K562 (cell line): ENCODE results near the gene GFOD1. TPM values are rescaled to one million over a fixed set of nuclear protein-coding genes. Genes with fewer than 3 reads are reported as not detected.
A peak's percentile ranks its signal among the peaks of the same experiment; 100 is the strongest.

Source experiments
- EHMT2 ChIP-seq: fragments of 450-650 bp; IDR thresholded peaks from 2 replicates; pipeline ENCODE4 v1.6.1; 2018; ENCODE audit warnings: antibody characterized with exemption
- HCFC1 ChIP-seq: IDR thresholded peaks from 2 replicates; pipeline ENCODE4 v1.6.1; 2012; ENCODE audit warnings: low read depth, low read length, improper control_type of control experiment
- L3MBTL2 ChIP-seq: fragments of 450-650 bp; IDR thresholded peaks from 2 replicates; pipeline ENCODE4 v1.6.1; 2016; ENCODE audit warnings: mild to moderate bottlenecking, moderate library complexity
- MTA3 ChIP-seq: fragments of 450-650 bp; formaldehyde crosslinking; IDR thresholded peaks from 2 replicates; pipeline ENCODE4 v1.6.1; 2017; ENCODE audit warnings: mild to moderate bottlenecking, borderline replicate concordance
- PHF8 ChIP-seq: fragments of 200-600 bp; sonication (generic); IDR thresholded peaks from 2 replicates; pipeline ENCODE4 v1.6.1; 2012; ENCODE audit warnings: mixed run types, mild to moderate bottlenecking, inconsistent platforms, low read length, moderate library complexity, borderline replicate concordance
- PML ChIP-seq: IDR thresholded peaks from 2 replicates; pipeline ENCODE4 v1.6.1; 2012; ENCODE audit warnings: low read length, inconsistent platforms
- SNIP1 ChIP-seq: fragments of 450-650 bp; IDR thresholded peaks from 2 replicates; pipeline ENCODE4 v1.7.1; 2017; ENCODE audit warnings: low read depth, mild to moderate bottlenecking
- TEAD4 ChIP-seq, 2 experiments: sonication (generic) in 1 of 2; formaldehyde crosslinking in 1 of 2; IDR thresholded peaks; 2 replicates each; pipeline versions ENCODE4 v1.6.1 to v1.8.0; 2012 to 2022; ENCODE audit warnings: borderline replicate concordance in 1 of 2, inconsistent platforms in 1 of 2, low read length in 1 of 2, mild to moderate bottlenecking in 1 of 2, missing genetic modification reagents in 1 of 2
- TSC22D4 ChIP-seq: fragments of 450-650 bp; IDR thresholded peaks from 2 replicates; pipeline ENCODE4 v1.6.1; 2016; ENCODE audit warnings: missing genetic modification characterization, missing biosample characterization, control low read depth
- ZBTB40 ChIP-seq, 2 experiments: fragments of 450-650 bp in 1 of 2; sonication (generic) in 1 of 2; formaldehyde crosslinking in 1 of 2; IDR thresholded peaks; 2 replicates each; pipeline versions ENCODE4 v1.7.1 to v1.9.0; 2016 to 2022; ENCODE audit warnings: inconsistent platforms in 1 of 2, mild to moderate bottlenecking in 1 of 2, missing genetic modification reagents in 1 of 2
- ZNF41 ChIP-seq: fragments of 250-450 bp; sonication (Bioruptor Pico); conservative IDR thresholded peaks from 2 replicates; pipeline ENCODE4 v1.4.0; 2020; ENCODE audit warnings: mild to moderate bottlenecking
- ZNF431 ChIP-seq: sonication (generic); formaldehyde crosslinking; IDR thresholded peaks from 2 replicates; pipeline ENCODE4 v1.8.0; 2022; ENCODE audit warnings: mild to moderate bottlenecking, missing genetic modification reagents
- polyA plus RNA-seq, 8 experiments: library from polyadenylated mRNA; depleted of rRNA in 4 of 8; stranded (reverse) in 5 of 8; unstranded in 3 of 8; fragments of >200 nt; fragmentation: Nextera tagmentation in 2 of 8; fragmentation: Illumina TruSeq in 1 of 8; extraction: Ambion mirVana in 2 of 8; extraction: Trizol in 1 of 8; gene quantifications; 2 replicates each; pipeline versions ENCODE4 v1.2.1 to v1.2.3, GENCODE V29; 2011 to 2014; ENCODE audit warnings: inconsistent platforms in 1 of 8, missing spikeins in 1 of 8
- total RNA-seq, 7 experiments: library from RNA; depleted of rRNA in 6 of 7; stranded (reverse); fragments of >200 nt in 6 of 7; fragmentation: Illumina TruSeq in 2 of 7; extraction: Trizol in 2 of 7; gene quantifications; 2 replicates each; pipeline versions ENCODE4 v1.2.1 to v1.2.3, GENCODE V29; 2011 to 2021; ENCODE audit warnings: low replicate concordance in 1 of 7
- TF ChIP-seq, protein P1 (sequence below): conservative IDR thresholded peaks from 2 replicates; pipeline ENCODE4 v1.6.1; 2011; ENCODE audit warnings: low read depth, mild to moderate bottlenecking, low read length; ENCODE audit not compliant: control insufficient read depth
- TF ChIP-seq, protein P2 (sequence below): sonication (generic); formaldehyde crosslinking; IDR thresholded peaks from 2 replicates; pipeline ENCODE4 v1.9.0; 2022; ENCODE audit warnings: mild to moderate bottlenecking, missing genetic modification reagents
- TF ChIP-seq, protein P3 (sequence below): sonication (generic); formaldehyde crosslinking; IDR thresholded peaks from 2 replicates; pipeline ENCODE4 v1.8.0; 2022; ENCODE audit warnings: missing genetic modification reagents, mild to moderate bottlenecking, borderline replicate concordance

The GFOD1 gene
- total and polyA plus RNA-seq, 9 of the 15 experiments (the other 6 are each of a cell fraction or from before 2014, with no cell fraction given): 3.8 to 12.0 (median 8.2) TPM

DNA sequence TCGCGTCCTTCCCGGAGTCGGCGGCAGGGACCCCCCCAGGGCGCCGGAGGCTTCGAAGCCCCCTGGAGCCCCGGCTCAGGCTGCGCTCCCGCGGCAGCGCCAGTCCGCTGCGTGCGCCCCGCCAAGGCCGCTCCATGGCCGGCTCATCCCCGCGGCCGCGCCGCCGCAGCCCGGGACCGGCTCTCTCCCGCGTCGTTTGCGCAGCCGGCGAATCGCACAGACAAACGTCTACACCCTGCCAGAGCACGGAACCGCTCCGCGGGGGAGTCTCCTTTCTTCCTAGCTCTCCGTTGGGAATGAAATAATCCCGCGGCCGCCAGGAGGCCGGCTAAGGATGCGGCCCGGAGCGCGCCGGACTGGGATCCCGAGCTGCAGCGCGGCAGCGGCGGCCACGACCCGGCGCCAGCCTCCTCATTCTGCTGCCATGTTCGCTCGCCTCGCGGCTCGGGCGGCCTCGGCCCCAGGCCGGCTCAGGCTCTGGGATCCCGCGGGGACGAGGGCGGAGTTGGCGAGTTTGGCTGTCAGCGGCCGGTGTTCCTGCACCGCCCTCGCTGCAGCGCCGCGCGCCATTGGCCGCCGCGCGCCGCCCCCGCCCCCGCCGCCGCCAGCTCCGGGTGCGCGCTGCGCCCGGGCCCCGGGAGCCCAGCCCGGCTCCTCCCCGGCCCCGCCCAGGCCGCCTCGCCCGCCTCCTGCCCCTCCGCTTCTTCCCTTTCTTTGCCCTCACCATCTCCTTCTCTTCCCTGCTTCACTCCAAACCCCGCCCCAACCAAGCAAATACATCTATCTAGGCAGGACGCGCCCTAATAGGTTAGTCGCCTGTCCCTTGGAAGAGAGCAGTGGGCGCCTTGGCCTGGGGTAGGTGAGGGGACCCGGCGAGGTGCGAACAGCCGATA is at the start of gene GFOD1 (continued):
- no peak for TF ChIP-seq ZNF41 (CRISPR knock-in tag)
- peak; percentile 88 for TF ChIP-seq L3MBTL2
- TF ChIP-seq, protein P1, sequence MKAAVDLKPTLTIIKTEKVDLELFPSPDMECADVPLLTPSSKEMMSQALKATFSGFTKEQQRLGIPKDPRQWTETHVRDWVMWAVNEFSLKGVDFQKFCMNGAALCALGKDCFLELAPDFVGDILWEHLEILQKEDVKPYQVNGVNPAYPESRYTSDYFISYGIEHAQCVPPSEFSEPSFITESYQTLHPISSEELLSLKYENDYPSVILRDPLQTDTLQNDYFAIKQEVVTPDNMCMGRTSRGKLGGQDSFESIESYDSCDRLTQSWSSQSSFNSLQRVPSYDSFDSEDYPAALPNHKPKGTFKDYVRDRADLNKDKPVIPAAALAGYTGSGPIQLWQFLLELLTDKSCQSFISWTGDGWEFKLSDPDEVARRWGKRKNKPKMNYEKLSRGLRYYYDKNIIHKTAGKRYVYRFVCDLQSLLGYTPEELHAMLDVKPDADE: no peak
- no peak for TF ChIP-seq PML
- no peak for TF ChIP-seq HCFC1
- TF ChIP-seq MTA3: 0 out of 2 replicates have a peak, but pooled peaks have one; percentile 38
- TF ChIP-seq SNIP1: no peak
- TF ChIP-seq TSC22D4 (tag): no peak
- 0 out of 2 replicates have a peak, but pooled peaks have one; percentile 26 for TF ChIP-seq ZNF431 (CRISPR knock-in tag)
- no peak for TF ChIP-seq EHMT2
- TF ChIP-seq, protein P2, sequence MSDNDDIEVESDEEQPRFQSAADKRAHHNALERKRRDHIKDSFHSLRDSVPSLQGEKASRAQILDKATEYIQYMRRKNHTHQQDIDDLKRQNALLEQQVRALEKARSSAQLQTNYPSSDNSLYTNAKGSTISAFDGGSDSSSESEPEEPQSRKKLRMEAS (CRISPR knock-in tag): no peak
- TF ChIP-seq, protein P3, sequence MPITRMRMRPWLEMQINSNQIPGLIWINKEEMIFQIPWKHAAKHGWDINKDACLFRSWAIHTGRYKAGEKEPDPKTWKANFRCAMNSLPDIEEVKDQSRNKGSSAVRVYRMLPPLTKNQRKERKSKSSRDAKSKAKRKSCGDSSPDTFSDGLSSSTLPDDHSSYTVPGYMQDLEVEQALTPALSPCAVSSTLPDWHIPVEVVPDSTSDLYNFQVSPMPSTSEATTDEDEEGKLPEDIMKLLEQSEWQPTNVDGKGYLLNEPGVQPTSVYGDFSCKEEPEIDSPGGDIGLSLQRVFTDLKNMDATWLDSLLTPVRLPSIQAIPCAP (CRISPR knock-in tag): no peak
- TF ChIP-seq TEAD4 (IDR thresholded peaks at IDR 0.05; ENCODE audit: low read length): no peak
- TF ChIP-seq TEAD4 (CRISPR knock-in tag; IDR thresholded peaks at IDR 0.05; ENCODE audit: borderline replicate concordance): no peak
- no peak for TF ChIP-seq ZBTB40 (IDR thresholded peaks at IDR 0.05)
- TF ChIP-seq ZBTB40 (CRISPR knock-in tag; IDR thresholded peaks at IDR 0.05): no peak
- peak; percentile 72; the same call in 1 of the 2 replicates for TF ChIP-seq PHF8
